Activated CD8-positive, alpha-beta memory T cell treated with anti-CD3 and anti-CD28 coated beads for 4 hours (primary cell): ENCODE data around the gene BNC2.
"Not testable (repeated sequence)": the region's sequence is repeated elsewhere in the genome, so short reads cannot be mapped to it uniquely, and the experiment has no call there.

Source experiments
- DNase-seq, 2 donors: peaks; one replicate each; pipeline ENCODE4 v3.0.0-alpha.2; 2020; ENCODE audit warnings: low read depth in 2 of 2

The BNC2 gene

GRCh38 chr9:16458696-16459420 is 411.6 kb downstream of the BNC2 start:
- DNase-seq, result no peak

DNA sequence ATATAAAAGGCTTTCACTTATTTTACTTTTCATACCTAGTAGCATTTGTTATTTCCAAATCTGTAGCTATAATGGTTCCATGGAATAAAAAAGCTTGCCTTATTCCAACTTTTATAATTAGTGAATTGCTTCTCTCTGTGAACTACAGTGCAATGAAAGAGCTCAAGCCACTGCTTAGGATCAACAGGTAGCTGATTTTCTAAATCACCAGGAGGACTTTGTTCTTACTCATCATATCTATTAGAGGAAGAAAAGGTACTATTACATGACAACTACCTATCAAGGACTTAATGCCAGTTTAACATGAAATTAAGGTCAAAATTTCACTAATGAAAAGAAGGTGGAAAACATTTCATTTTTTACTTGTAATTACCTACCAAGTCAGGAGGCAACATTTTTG is 414.6 kb downstream of the BNC2 start:
- no peak for DNase-seq

DNA sequence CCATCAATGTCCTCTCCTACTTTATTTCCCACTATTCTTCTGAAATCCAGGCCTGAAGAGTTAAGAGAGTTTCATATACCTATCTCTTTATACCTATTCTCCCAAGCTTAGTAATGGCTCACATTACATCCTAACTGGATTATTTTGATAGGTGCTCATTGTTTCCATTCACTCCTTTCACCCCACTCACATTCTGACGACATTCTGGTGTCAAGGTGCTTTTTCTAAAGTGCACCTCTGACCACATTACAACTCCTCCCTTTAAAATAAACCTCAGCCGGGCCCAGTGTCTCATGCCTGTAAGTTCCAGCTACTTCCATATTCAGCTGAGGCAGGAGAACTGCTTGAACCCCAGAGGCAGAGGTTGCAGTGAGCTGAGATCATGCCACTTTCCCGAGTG is 417.1 kb downstream of the BNC2 start:
- DNase-seq, result no peak

GRCh38 chr9:16450578-16450977 is 419.9 kb downstream of the BNC2 start:
- no peak for DNase-seq

- DNase-seq, result no peak
Observed at GRCh38 chr9:16450043-16450442, 420.4 kb downstream of the BNC2 start.

GRCh38 chr9:16449076-16449730 is 421.3 kb downstream of the BNC2 start:
- DNase-seq, result no peak

- DNase-seq, result no peak
Observed at GRCh38 chr9:16447946-16448345, 422.5 kb downstream of the BNC2 start.

GRCh38 chr9:16446636-16447035 is 423.8 kb downstream of the BNC2 start:
- no peak for DNase-seq

DNA sequence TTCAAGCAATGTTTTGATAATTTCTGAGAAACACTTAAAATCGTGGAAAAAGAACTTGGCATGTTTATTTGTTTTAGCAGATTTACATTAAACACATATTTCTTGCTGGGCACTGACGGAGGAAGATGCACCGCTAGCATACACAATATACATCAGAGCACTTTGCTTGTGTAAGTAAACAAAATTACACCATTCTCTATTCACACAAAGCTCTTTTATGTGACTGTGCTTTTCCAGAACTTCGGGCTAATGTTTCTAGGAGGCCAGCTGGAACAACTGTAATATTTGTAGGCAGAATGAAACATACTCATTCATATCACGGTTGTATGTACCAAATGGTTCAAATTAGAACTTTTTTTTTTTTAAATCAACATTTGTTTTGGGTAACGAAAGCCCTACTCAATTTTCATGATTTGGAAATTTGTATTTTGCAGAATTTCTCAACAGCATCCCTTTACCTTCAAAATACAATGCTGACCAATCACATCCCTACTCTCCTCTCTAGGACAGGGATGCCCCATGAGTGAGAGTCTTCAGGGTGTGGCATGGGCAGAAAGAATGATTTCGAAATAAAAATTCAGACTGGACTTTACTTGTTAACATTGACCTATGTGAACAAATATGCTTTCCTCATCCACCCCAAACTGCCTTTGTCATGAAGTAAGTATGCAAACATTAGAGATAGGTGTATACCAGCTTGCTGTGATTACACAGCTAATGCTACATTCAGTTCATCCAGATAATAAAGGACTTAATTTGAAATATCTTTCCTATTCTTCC is 425.1 kb downstream of the BNC2 start:
- no peak for DNase-seq

- no peak for DNase-seq
Observed at GRCh38 chr9:16442622-16443021, 427.8 kb downstream of the BNC2 start.

GRCh38 chr9:16441791-16442190 is 428.7 kb downstream of the BNC2 start:
- DNase-seq, result no peak

GRCh38 chr9:16438831-16439230 is 431.6 kb downstream of the BNC2 start:
- not testable (repeated sequence) for DNase-seq

DNA sequence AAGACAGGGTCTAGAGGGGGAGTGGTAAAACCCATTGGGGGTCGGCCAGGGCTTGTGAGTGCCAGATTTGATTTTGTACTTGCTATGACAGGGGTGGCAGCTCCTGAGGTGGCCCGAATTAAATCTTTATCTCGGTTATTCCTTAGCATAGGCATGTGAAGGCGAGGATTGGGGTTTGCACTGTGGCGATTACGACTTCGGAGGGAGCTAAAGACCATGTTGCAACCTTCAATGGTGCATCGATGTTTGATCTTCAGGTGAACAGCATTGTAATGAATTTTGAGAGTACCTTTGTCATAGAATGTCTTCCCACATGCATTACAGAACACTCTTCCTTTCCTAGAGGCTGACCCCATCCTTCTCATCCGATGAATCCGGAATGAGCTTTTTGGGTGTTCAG is 433.9 kb downstream of the BNC2 start:
- no peak for DNase-seq

DNA sequence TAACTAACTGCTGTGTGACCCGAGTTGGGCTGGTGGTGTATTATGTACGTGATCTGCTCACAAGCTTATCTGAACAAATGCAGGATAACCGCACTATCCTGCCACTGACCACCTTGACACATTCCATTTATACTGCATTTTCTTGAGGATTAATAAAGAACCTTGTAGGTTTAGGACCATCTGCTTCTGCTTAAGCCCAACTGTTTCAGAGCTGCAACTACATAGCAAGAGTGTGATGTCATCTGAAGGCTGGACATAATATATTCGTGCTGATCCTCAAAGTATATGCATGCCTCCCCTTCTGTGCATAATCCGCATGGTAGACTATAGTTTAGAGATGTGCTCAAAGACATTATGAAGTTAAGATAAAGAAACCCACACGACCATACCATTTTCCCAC is 435.9 kb downstream of the BNC2 start:
- DNase-seq, result no peak

GRCh38 chr9:16433494-16433893 is 437.0 kb downstream of the BNC2 start:
- DNase-seq, result no peak

DNA sequence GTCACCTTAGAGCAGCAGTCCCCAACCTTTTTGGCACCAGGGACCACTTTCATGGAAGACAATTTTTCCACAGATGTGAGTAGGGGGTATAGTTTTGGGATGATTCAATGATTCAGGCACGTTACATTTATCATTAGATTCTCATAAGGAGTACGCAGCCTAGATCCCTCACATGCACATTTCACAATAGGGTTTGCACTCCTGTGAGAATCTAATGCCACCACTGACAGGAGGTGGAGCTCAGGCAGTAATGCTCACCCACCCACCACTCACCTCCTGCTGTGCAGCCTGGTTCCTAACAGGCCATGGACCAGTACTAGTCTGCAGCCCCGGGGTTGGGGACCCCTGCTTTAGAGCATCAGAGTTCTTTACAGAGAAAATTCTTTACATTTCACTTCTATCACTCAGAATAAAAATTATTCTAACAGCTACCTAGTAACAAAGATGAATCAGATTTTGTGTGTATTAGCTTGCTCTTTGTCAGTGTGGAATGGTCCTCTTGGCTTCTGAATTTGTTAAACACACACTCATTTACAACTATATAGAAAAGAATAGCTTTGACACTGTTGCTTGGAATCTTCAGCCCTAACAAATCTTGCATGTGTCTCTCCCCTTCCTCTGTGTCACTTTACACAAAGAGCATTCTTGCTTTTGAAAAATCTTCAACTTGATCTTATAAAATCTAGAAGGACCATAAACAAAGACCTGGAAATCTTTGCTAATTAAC is 438.6 kb downstream of the BNC2 start:
- DNase-seq, result no peak

- DNase-seq, result no peak
Observed at GRCh38 chr9:16429671-16430070, 440.8 kb downstream of the BNC2 start.

GRCh38 chr9:16427873-16428427 is 442.5 kb downstream of the BNC2 start:
- DNase-seq, result no peak

- DNase-seq, result no peak
Observed at GRCh38 chr9:16426716-16427115, 443.8 kb downstream of the BNC2 start.

DNA sequence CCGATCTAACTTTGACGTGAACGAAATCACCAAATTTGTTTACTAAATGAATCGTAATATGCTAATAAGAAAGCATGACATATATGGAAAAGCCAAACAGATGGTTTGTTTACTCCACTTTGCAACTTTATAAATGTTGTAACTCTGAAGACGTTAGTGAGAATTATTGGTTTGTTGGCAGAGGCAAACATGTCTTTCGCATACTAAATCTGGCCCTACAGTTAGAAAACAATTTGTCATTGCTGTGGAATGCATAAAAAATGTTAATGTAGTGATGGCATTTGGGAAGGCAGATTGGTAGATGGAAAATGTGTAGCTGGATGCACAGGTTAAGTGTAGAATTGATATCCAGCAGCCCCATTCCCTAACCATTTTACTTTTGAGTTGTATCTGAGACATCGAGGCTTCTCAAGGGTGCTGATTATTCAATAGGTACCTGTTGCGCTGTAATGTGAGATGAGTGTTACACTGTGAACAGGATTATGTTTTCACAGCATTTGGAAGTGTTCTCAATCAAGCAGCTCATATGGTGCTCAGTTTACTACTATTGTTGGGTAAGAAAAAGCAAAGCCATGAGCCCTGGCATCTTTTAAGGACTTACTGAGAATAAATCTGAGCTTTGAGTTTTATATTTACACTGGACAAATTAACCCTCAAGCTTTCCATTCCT is 444.8 kb downstream of the BNC2 start:
- DNase-seq, result no peak

- DNase-seq, result no peak
Observed at GRCh38 chr9:16422114-16422513, 448.4 kb downstream of the BNC2 start.
